Fibroblast of peridontal ligament (primary cell): ENCODE data around the gene RNASE1.
"Not testable (repeated sequence)": the region's sequence is repeated elsewhere in the genome, so short reads cannot be mapped to it uniquely, and the experiment has no call there.

Experiments
- DNase-seq: peaks from one replicate; pipeline ENCODE4 v3.0.0-alpha.2; 2010; ENCODE audit errors: extremely low read depth

Gene RNASE1

GRCh38 chr14:20802341-20803084, at the start of gene RNASE1:
Gene RNASE1, minus strand, starts transcription at chr14:20802844. Its CDS starts 776 bp downstream, at chr14:20802068.
- DNase-seq, result no peak

DNA sequence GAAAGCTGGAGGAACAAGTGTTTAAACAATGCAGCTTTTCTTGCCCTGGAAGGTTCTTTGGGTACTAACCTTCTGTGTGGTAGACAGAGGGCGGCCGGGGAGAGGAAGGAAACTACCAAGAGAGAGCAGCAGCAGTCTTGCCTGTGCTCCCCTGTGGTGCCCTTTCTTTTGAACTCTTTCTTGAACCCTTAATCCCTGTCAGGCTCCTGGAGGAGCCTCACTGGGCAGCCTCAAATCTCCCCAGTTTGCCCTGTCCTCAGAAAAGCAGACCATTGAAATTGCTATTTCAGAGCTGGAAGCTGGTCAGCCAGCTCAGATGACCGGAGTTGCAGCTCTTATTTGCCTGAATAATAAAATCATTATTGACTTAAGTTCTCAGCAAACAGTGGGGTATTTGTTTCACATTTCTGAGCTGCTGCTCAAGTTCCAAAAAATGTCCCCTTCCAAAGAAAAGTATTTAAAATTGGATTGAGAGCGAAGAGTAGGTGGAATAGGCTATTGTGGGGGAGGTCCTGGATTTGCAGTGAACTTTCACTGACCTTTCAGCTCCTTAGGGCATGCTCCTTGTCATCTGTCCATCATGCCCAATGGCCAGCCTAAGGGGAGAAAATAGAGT, 46.4 kb upstream of the RNASE1 start:
- no peak for DNase-seq

DNA sequence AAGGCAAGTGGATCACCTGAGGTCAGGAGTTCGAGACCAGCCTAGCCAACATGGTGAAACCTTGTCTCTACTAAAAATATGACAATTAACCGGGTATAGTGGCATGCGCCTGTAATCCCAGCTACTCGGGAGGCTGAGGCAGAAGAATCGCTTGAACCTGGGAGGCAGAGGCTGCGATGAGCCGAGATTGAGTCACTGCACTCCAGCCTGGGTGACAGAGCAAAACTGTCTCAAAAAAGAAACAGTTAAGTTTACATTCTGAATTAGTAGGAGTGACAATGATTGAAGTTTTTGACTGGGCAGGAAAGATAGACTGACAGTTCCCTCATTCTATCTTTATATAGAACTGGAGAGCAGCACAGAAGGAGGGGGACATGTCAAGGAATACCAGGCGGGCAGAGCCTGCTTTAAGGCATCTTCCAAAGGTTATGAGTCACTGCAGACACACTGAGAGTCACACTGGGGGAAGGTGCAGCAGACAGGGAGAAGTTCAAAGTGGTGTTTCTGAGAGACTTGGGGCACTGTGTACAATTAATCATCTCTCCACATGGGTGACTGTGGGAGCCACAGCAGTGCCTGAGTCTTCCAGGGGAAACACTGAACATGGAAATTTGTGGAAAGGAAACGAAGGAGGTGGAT, 45.8 kb upstream of the RNASE1 start:
- DNase-seq, result no peak

- no peak for DNase-seq
These were observed 43.9 kb upstream of the RNASE1 start for GRCh38 chr14:20846560-20846959.

DNA sequence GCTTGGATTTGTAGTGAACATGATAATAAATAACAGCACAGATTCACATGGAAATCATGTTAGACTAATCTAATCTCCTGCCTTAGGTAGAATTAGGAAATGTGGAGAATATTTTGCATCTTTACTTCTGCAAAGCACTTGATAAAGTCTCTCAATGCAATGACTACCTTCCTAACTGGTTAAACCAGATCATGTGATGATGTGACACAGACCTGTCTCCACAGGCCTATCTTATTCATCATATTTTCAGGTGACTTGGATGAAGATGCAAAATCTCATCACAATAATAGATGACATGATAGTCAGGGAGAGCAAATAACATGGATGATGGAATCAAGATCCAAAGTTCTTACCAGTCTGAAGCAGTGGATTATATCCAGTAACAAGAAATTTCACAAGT, 38.5 kb upstream of the RNASE1 start:
- no peak for DNase-seq

GRCh38 chr14:20837831-20838230, 35.2 kb upstream of the RNASE1 start:
- no peak for DNase-seq

- DNase-seq, result peak; percentile 37
These were observed 34.2 kb upstream of the RNASE1 start for GRCh38 chr14:20836668-20837338.

- no peak for DNase-seq
These were observed 32.3 kb upstream of the RNASE1 start for GRCh38 chr14:20834899-20835298.

- no peak for DNase-seq
These were observed 28.2 kb upstream of the RNASE1 start for GRCh38 chr14:20830831-20831230.

DNA sequence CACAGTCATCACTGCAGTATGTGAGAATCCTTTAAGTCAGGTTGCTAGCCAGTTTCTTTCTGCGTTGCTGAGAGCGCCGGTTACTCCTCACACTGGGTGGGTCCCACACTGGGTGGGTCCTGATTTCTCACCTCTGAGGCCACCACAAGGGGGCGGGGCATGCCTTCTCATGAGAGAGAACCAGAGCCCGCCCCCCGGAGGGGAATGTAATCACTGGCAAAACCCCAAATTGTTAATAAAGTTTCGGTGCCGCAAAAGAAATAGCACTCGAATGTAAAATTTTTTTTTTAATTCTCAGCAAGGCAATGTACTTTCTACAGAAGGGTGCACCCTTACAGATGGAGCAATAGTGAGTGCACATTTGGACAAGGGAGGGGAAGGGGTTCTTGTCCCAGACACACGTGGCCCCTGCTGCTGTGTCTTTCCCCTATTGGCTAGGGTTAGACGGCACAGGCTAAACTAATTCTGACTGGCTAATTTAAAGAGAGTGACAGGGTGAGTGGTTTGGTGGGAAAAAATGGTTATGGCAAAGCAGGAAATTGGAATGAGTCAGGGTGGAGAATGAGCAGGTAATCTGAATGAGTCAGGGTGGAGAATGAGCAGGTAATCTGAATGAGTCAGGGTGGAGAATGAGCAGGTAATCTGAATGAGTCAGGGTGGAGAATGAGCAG, 25.5 kb upstream of the RNASE1 start:
- DNase-seq, result not testable (repeated sequence)

DNA sequence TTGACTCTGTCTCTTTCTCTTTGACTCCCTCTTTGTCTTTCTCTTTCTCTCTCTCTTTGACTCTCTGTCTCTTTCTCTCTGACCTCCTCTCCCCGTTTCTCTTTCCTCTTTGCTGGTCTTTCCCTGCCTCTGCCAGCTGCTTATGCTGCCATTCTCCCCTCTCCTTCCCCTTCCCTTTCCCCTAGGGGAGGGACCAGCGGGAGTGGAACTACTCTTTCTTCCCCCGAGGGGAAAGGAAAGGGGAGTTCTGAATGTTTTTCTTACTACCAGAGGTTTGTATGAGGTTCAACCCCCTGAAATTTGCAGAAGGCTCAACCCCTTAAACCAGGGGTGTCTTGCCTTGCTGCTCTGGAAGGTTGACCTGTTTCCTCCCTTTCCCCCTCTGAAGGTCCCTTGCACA, 24.7 kb upstream of the RNASE1 start:
- no peak for DNase-seq

DNA sequence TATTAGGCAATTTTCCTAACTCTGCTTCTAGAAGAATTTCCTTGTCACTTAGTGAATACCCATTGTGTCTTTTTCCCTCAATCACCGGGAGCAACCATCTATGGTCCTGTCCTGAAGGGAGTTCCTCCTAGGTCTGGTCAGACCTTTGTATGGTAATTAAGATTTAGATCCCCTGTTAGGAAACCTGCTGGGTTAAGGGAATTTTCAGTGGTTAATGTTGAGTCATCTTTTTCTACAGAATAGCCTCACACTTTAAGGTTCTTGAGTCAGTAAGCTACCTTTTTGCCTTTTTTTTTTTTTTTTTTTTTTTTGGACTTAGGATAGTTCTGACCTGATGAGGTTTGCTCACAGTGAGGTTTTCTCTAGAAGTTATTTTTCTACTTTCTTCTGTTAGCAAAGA, 24.0 kb upstream of the RNASE1 start:
- not testable (repeated sequence) for DNase-seq

- no peak for DNase-seq
These were observed 21.2 kb upstream of the RNASE1 start for GRCh38 chr14:20823859-20824258.

DNA sequence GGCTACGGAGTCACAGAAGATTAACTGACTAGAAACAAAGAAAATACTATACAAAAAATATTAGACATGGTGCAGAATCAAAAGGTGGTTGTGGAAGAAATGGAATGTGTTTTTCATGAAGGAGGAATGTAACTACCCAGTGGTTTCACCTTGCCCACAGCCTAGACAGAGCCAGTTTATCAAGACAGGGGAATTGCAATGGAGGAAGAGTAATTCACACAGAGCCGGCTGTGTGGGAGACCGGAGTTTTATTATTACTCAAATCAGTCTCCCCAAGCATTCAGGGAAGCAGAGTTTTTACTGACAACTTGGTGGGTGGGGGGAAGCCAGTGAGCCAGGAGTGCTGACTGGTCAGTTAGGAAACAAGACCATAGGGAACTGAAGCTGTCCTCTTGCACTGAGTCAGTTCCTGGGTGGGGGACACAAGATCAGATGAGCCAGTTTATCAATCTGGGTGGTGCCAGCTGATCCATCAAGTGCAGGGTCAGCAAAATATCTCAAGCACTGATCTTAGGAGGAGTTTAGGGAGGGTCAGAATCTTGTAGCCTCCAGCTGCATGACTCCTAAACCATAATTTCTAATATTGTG, 19.0 kb upstream of the RNASE1 start:
- DNase-seq, result not testable (repeated sequence)

DNA sequence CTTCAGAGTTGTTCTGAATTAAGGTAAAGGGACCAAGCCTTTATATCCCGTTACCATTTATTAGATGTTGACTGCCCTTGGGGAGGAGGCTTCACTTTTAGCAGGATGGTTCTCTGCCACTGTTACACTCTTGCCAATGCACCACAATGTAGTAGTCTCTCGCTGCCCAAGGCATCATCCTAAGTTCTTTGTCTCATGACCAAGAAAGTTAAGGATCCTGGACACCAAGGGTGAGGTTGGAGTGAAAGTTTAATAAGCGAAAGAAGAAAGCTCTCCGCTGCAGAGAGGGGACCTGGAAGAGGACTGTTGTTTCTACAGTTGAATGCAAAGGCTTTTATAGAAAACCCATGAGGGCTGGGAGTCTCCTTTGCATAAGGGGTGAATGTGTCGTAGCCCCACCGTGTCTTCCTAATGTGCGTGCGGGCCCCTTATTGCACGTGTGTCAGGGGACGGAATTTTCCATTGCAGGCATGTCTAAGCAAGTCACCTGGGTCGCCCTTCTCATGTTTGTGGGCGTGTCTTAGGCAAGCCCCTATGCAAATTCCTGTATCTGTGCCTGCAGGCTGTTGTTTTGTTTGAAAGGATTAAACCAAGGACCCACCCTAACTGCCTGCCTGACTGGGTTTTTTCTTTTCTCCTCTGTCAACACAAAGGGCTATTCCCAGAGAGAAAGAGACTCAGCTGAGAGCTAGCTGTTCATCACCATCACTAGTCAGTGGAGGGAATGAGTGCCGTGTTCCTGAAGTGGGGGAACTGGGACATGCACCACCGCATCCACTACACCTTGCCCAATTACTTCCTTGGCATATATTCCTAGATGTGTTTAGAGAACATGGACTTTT, 17.6 kb upstream of the RNASE1 start:
- DNase-seq, result no peak

DNA sequence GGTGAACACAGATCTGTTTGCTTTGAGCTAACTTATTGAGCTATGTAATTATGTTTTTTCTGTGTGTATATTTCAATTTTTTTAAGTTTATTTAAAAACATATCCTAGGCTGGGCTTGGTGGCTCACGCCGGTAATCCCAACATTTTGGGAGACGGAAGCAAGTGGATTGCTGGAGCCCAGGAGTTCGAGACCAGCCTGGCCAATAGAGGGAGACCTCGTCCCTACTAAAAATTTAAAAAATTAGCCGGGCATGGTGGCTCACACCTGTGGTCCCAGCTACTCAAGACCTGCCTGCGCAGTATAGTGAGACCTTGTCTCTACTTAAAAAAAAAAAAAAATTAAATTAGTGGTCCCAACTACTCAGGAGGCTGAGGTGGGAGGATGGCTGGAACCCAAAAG, 16.2 kb upstream of the RNASE1 start:
- no peak for DNase-seq

DNA sequence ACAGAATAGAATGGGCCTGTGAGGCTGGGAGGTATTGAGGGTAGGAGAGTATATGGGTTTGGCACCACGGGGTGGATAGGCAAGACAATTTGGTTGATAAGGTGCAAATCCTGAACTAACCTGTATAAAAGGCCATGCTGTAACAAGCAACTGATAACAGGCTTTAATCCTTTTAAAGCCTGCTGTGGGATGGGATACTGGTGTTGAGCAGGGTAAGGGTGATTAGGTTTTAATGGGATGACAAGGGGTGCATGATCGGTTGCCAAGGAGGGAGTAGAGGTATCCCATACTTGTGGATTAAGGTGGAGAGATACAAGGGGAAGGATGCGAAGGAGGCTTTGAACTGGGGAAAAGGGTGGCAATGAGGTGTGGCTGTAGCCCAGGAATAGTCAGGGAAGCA, 13.3 kb upstream of the RNASE1 start:
- DNase-seq, result not testable (repeated sequence)

DNA sequence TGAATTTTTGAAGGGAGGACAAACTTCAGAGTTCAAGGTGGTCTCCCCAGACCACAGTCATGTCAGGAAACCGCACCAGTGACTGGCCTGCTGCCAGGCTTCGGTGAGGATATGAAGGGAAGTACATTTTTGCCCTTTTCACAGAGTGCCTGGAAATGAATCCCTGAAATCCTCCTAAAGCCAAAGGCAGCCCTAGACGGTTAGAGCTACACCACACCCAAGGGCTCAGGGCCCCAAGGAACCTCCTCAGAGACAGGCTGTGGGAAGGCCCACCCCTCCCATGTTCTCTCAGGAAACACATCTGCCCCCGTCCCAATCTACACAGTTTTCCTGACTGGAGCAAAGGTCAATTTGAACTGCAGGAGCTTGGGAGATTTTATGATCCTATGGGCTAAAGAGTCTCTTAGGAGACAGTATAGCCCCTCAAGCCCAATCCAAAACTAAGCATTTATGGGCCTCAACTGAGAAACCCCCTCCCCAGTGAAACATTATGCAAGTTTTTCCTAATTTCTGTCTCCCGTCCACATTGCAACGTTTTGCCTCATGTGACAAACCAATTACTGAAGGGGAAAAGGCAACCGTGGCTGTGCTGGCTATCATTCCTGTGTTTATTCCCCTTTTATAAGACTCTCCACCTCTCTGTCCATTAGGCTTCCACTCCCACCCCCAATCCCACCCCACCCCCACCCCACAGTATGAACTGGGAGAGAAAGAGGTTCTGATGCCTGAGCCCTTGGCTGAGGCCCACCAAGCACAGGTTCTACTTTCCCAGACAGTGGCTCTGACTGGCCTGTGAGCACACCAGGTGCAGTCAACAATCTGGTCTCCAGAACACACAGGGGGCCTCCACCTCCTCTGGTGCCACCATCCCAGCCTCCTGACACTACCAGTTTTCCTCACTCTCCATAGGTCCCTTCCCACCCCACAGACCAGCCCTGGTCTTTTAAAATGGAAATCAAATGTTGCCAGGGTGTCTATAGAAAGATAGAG, 9.6 kb upstream of the RNASE1 start:
- DNase-seq, result no peak

DNA sequence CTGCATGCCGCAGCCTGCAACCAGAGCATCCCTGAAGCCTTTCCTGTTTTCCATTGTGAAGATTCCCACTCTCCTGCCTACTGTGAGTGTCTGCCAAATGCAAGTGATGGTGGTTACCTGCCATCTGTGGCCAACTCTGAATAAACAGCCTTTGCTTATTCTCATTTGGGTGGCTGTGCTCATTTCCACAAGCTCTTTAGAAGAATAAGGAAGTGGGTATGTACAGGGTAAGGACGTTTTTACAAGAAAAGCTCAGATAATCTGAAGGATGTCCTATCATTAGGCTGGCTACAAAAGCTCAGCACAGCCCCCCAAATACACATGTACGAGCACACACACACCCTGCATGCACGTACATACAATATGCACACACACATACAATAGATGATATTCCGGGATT, 7.3 kb upstream of the RNASE1 start:
- DNase-seq, result no peak

- no peak for DNase-seq
These were observed 5.5 kb upstream of the RNASE1 start for GRCh38 chr14:20808162-20808483.
